Stimulated activated CD4-positive, alpha-beta T cell treated with anti-CD3 and anti-CD28 coated beads, Interleukin-4, amount 100 ng/mL, for 48 hours (primary cell): ENCODE data around the gene VSX1.
A peak's percentile ranks its signal among the peaks of the same experiment; 100 is the strongest.

Source experiments
- DNase-seq, 2 donors: peaks; one replicate each; pipeline ENCODE4 v3.0.0-alpha.2; 2020; ENCODE audit warnings: low read depth in 2 of 2

VSX1 gene

GRCh38 chr20:25065625-25066338, 16.2 kb downstream of the VSX1 start:
- no peak for DNase-seq

GRCh38 chr20:25065072-25065624, 16.8 kb downstream of the VSX1 start:
- no peak for DNase-seq

GRCh38 chr20:25064561-25065071, 17.3 kb downstream of the VSX1 start:
- DNase-seq = no peak

- DNase-seq = no peak
Observed at GRCh38 chr20:25063981-25064380, 18.0 kb downstream of the VSX1 start.

GRCh38 chr20:25063546-25063945, 18.4 kb downstream of the VSX1 start:
- DNase-seq = no peak

- no peak for DNase-seq
Observed at GRCh38 chr20:25062841-25063240, 19.1 kb downstream of the VSX1 start.

GRCh38 chr20:25061821-25062530, 20.0 kb downstream of the VSX1 start:
- DNase-seq = no peak

- DNase-seq = no peak
Observed at GRCh38 chr20:25061103-25061799, 20.7 kb downstream of the VSX1 start.

- no peak for DNase-seq
Observed at GRCh38 chr20:25059866-25060465, 22.0 kb downstream of the VSX1 start.

- no peak for DNase-seq
Observed at GRCh38 chr20:25058847-25059810, 22.8 kb downstream of the VSX1 start.

GRCh38 chr20:25058051-25058846, 23.7 kb downstream of the VSX1 start, which contains the start of gene ACSS1:
Gene ACSS1 (minus strand): TSS chr20:25058139. CDS start chr20:25058102, 37 bp downstream.
- peak; percentile 48 to 54 for DNase-seq

GRCh38 chr20:25057234-25058050, 24.5 kb downstream of the VSX1 start:
- peak; percentile 50 to 64 for DNase-seq

GRCh38 chr20:25056690-25057233, 25.2 kb downstream of the VSX1 start:
- DNase-seq = no peak

GRCh38 chr20:25055711-25056495, 26.0 kb downstream of the VSX1 start:
- DNase-seq = no peak

GRCh38 chr20:25054995-25055629, 26.8 kb downstream of the VSX1 start:
- no peak for DNase-seq

- no peak for DNase-seq
Observed at GRCh38 chr20:25054096-25054820, 27.7 kb downstream of the VSX1 start.
